Measurements from ENCODE around the gene ATP2B1. TPM values are rescaled to one million over a fixed set of nuclear protein-coding genes. Genes with fewer than 3 reads are reported as not detected.

The ATP2B1 gene
- total RNA-seq, 1 donor from 2014 or later: 354 TPM

- no peak for DNase-seq (ENCODE audit: low read depth)
Measured at GRCh38 chr12:89544022-89544421, 164.6 kb downstream of the ATP2B1 start.

GRCh38 chr12:89542912-89543592 lies 165.6 kb downstream of the ATP2B1 start:
- DNase-seq (ENCODE audit: low read depth): peak; percentile 88

DNA sequence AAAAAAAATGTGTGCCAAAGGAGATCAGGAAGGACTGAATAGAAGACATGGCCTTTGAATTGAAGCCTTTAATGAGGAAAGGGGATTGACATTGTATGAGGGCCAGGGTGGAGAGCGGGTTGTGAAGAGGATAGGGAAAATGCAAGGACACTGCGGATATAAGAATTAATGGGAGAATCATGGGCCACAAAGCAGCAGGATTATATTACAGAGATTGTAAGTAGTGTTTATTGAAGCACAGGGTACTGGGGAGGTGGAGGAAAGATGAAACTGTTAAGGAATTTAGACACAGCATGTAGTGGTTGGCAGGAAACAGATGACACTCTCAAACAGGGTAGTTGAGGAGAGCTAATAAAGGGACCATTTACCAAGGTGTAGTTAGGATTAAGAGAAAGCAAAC lies 166.4 kb downstream of the ATP2B1 start:
- no peak for DNase-seq (ENCODE audit: low read depth)

GRCh38 chr12:89540586-89540985 lies 168.1 kb downstream of the ATP2B1 start:
- no peak for DNase-seq (ENCODE audit: low read depth)

DNA sequence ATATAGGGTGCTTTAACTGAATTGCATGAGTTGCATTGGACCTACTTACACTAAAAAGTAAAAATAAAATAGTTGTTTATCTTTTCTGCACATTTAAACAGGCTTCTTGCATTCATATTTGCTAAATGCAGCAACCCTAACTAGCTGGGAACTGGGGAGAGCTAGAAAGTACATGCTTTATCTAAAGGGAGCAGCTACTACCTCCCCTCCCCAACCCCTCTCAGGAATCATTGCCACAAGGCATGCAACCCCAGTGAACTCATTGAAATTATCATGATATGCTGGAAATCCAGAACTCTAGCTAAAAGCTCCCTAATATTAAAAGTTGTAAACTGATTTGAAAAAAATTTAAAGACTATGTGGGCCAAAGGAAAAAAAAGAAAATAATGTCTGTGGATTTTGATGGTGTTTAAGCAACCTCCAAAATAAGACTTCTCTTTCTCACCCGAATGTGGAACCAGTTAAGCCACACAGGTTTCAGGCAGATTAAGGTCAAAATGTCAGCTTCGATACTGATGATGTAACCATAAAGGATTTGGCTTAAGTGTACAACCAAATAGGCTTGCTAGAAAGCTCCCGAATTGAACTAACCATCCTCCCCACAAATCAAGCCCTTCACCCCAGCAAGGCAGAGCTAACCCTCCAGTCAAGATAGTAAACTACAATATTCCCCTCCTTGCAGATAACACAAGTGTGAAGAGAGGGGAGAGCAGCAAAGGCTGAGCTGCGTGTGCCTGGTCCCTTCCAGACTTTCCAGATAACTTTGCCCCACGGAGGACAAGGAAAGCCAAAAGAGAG lies 169.0 kb downstream of the ATP2B1 start:
- DNase-seq (ENCODE audit: low read depth): no peak

- no peak for DNase-seq (ENCODE audit: low read depth)
Measured at GRCh38 chr12:89538897-89539296, 169.7 kb downstream of the ATP2B1 start.

Other genes with a start within 250 kb of the ATP2B1 start
- 2.6 and 4.0 TPM in 2 replicates for gene GALNT4, start 184.0 kb downstream of the ATP2B1 start, total RNA-seq
- 7.7 and 9.9 TPM in 2 replicates for gene POC1B, start 182.8 kb downstream of the ATP2B1 start, total RNA-seq